ENCODE measurements around the gene ZDHHC14.

ZDHHC14 gene

DNA sequence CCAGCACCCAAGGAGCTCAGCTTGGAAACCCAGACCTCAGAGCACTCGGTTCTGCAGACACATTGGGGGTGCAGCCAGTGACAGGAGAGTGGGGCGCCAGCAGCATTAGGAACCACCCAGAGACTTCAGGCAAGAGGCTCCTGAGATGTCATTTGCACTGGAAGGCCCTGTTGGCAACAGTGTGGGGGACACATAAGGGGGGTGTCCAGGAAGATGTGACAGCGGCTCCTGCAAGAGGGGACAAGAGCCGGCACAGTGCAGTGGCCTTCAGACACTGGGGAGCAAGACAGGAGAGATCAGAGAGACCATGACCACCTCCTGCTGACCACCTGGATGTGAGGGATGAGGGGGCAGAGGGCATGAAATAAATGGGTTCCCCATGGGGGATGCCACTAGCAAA, 235.0 kb downstream of the ZDHHC14 start:
- TF ChIP-seq, protein P1, sequence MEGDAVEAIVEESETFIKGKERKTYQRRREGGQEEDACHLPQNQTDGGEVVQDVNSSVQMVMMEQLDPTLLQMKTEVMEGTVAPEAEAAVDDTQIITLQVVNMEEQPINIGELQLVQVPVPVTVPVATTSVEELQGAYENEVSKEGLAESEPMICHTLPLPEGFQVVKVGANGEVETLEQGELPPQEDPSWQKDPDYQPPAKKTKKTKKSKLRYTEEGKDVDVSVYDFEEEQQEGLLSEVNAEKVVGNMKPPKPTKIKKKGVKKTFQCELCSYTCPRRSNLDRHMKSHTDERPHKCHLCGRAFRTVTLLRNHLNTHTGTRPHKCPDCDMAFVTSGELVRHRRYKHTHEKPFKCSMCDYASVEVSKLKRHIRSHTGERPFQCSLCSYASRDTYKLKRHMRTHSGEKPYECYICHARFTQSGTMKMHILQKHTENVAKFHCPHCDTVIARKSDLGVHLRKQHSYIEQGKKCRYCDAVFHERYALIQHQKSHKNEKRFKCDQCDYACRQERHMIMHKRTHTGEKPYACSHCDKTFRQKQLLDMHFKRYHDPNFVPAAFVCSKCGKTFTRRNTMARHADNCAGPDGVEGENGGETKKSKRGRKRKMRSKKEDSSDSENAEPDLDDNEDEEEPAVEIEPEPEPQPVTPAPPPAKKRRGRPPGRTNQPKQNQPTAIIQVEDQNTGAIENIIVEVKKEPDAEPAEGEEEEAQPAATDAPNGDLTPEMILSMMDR (IDR thresholded peaks at IDR 0.05; ENCODE audit: poor library complexity, severe bottlenecking): no peak
- Histone ChIP-seq H3K4me1 (ENCODE audit: insufficient read depth, poor library complexity, severe bottlenecking) (peaks cover 15% of the 10 kb centered on the region), H3K36me3 (ENCODE audit: low read depth) (no peaks in the 10 kb centered on the region), H3K4me3 (ENCODE audit: severe bottlenecking) (no peak overlapping the region), H3K9me3 (ENCODE audit: severe bottlenecking) (no peaks in the 10 kb centered on the region), H3K27me3 (ENCODE audit: insufficient read depth, poor library complexity, severe bottlenecking) (no peaks in the 10 kb centered on the region), H3K27ac (ENCODE audit: poor library complexity, severe bottlenecking) (no peak overlapping the region)
- no peak for ATAC-seq (ENCODE audit: low read depth)
- DNase-seq (ENCODE audit: low spot score): no peak

DNA sequence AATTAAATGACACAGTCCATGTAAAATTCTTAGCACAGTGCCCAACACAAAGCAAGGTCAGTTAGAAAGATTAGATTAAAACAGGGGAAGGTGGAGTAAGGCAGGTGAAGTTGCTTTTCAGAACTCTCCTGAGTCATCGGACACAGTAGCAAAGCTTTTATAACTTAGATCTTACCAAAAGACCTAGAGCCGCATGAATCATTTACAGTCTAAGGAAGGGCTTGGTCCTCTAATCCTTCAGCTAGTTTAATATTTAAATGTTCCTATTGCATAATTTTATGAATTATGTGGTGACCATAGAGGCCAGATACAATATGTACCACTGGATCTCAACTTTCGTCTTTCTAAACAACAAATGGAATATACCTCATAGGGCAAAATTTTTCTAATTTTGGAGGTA, 240.0 kb downstream of the ZDHHC14 start:
- TF ChIP-seq, protein P1 (IDR thresholded peaks at IDR 0.05; ENCODE audit: poor library complexity, severe bottlenecking): no peak
- ATAC-seq (ENCODE audit: low read depth) (peak; percentile 87), DNase-seq (ENCODE audit: low spot score) (no peak)
- Histone ChIP-seq H3K27me3 (ENCODE audit: insufficient read depth, poor library complexity, severe bottlenecking) (no peaks in the 10 kb centered on the region), H3K36me3 (ENCODE audit: low read depth) (no peaks in the 10 kb centered on the region), H3K4me3 (ENCODE audit: severe bottlenecking) (no peak overlapping the region), H3K4me1 (ENCODE audit: insufficient read depth, poor library complexity, severe bottlenecking) (no peaks in the 10 kb centered on the region), H3K9me3 (ENCODE audit: severe bottlenecking) (no peaks in the 10 kb centered on the region), H3K27ac (ENCODE audit: poor library complexity, severe bottlenecking) (no peak overlapping the region)

DNA sequence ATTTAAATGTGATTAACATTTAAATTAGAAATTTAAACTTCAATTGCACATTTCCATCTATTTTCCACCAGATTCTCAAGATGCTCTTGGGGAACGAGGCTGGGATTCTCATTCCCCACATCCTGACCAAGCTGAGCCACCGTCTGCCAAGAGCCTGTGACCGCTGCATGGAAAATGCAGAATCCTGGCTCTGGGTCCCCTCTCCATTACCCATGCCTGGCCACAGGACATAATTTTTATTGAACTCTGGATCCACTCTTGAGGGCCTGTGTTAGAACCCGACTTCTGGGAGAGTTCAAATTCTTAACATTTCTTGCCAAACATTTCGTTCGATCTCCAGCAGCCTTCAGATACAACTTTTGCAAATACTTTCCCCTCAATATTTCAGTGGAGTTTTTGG, 240.4 kb downstream of the ZDHHC14 start:
- TF ChIP-seq, protein P1 (IDR thresholded peaks at IDR 0.05; ENCODE audit: poor library complexity, severe bottlenecking): no peak
- Histone ChIP-seq H3K4me3 (ENCODE audit: severe bottlenecking) (no peak overlapping the region), H3K9me3 (ENCODE audit: severe bottlenecking) (no peaks in the 10 kb centered on the region), H3K27ac (ENCODE audit: poor library complexity, severe bottlenecking) (no peak overlapping the region), H3K27me3 (ENCODE audit: insufficient read depth, poor library complexity, severe bottlenecking) (no peaks in the 10 kb centered on the region), H3K36me3 (ENCODE audit: low read depth) (no peaks in the 10 kb centered on the region), H3K4me1 (ENCODE audit: insufficient read depth, poor library complexity, severe bottlenecking) (no peaks in the 10 kb centered on the region)
- no peak for DNase-seq (ENCODE audit: low spot score)
- no peak for ATAC-seq (ENCODE audit: low read depth)

DNA sequence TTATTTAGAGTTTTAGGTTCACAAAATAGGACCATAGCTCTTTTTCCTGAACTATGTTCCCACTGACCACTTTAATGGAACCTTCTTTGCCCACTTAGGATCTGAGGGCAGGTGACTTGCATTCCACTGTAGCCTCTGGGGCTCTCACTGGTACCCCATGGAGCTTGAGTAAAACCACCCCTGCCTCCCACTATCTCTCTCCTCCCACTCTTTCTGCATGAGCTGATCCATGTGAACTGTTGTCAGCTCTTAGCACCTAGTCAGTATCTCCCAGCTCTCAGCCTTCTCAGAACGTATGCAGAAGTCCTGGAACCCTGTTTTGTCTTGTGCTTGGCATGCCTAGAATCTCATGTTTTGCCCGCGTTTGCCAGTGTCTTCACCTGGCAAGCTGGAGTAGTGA, 241.4 kb downstream of the ZDHHC14 start:
- Histone ChIP-seq H3K4me1 (ENCODE audit: insufficient read depth, poor library complexity, severe bottlenecking) (no peaks in the 10 kb centered on the region), H3K4me3 (ENCODE audit: severe bottlenecking) (no peak overlapping the region), H3K27ac (ENCODE audit: poor library complexity, severe bottlenecking) (no peak overlapping the region), H3K36me3 (ENCODE audit: low read depth) (no peaks in the 10 kb centered on the region), H3K27me3 (ENCODE audit: insufficient read depth, poor library complexity, severe bottlenecking) (no peaks in the 10 kb centered on the region), H3K9me3 (ENCODE audit: severe bottlenecking) (no peaks in the 10 kb centered on the region)
- DNase-seq (ENCODE audit: low spot score) (no peak), ATAC-seq (ENCODE audit: low read depth) (no peak)
- TF ChIP-seq, protein P1 (IDR thresholded peaks at IDR 0.05; ENCODE audit: poor library complexity, severe bottlenecking): no peak

DNA sequence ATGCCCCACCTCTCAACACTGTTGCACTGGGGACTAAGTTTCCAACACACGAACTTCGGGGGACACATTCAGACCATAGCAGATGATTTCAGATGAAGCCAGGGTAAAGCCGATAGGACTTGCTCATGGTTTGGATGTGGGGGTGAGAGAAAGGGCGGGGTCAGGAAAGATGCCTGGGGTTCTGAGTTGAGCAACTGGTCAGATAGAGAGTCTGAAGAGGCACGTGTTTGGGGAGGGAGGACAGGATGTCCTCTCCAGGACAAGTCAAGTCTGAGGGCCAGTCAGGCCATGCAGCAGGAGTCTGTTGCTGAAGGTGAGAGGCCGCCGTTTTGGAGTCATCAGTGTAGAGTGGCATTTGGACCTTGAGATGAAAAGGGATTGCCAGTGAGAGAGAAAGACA, 244.1 kb downstream of the ZDHHC14 start:
- no peaks in the 10 kb centered on the region for H3K36me3 ChIP-seq (ENCODE audit: low read depth)
- DNase-seq (ENCODE audit: low spot score) (no peak), ATAC-seq (ENCODE audit: low read depth) (no peak)
- no peak overlapping the region for H3K27ac ChIP-seq (ENCODE audit: poor library complexity, severe bottlenecking)
- H3K4me3 ChIP-seq (ENCODE audit: severe bottlenecking): no peak overlapping the region
- H3K9me3 ChIP-seq (ENCODE audit: severe bottlenecking): no peaks in the 10 kb centered on the region
- TF ChIP-seq, protein P1 (IDR thresholded peaks at IDR 0.05; ENCODE audit: poor library complexity, severe bottlenecking): no peak
- H3K4me1 ChIP-seq (ENCODE audit: insufficient read depth, poor library complexity, severe bottlenecking): no peaks in the 10 kb centered on the region
- H3K27me3 ChIP-seq (ENCODE audit: insufficient read depth, poor library complexity, severe bottlenecking): no peaks in the 10 kb centered on the region
